NT2/D1 (cell line): Measurements from ENCODE around the gene CILP2.

Experiments used
- SUZ12 ChIP-seq: IDR thresholded peaks from 2 replicates; pipeline ENCODE4 v1.6.1; 2011; ENCODE audit not compliant: insufficient read length, insufficient read depth; ENCODE audit errors: extremely low read depth
- YY1 ChIP-seq: IDR thresholded peaks from 2 replicates; pipeline ENCODE4 v1.6.1; 2011; ENCODE audit not compliant: insufficient read length, insufficient read depth
- ZNF274 ChIP-seq: IDR thresholded peaks from 2 replicates; pipeline ENCODE4 v1.6.1; 2011; ENCODE audit warnings: mild to moderate bottlenecking, low read depth, low read length

- no peak for TF ChIP-seq YY1
- no peak for TF ChIP-seq ZNF274
- no peak for TF ChIP-seq SUZ12
These were observed 10.8 kb upstream of the CILP2 start for GRCh38 chr19:19527371-19527656.
